Embryonic facial prominence (tissue), 1 donor: ENCODE measurements around the gene CIRBP.
"Not testable (repeated sequence)": the region's sequence is repeated elsewhere in the genome, so short reads cannot be mapped to it uniquely, and the experiment has no call there.

Source experiments
- DNase-seq: peaks from one replicate; pipeline ENCODE4 v3.0.0-alpha.2; 2016; ENCODE audit errors: extremely low spot score

CIRBP gene

DNA sequence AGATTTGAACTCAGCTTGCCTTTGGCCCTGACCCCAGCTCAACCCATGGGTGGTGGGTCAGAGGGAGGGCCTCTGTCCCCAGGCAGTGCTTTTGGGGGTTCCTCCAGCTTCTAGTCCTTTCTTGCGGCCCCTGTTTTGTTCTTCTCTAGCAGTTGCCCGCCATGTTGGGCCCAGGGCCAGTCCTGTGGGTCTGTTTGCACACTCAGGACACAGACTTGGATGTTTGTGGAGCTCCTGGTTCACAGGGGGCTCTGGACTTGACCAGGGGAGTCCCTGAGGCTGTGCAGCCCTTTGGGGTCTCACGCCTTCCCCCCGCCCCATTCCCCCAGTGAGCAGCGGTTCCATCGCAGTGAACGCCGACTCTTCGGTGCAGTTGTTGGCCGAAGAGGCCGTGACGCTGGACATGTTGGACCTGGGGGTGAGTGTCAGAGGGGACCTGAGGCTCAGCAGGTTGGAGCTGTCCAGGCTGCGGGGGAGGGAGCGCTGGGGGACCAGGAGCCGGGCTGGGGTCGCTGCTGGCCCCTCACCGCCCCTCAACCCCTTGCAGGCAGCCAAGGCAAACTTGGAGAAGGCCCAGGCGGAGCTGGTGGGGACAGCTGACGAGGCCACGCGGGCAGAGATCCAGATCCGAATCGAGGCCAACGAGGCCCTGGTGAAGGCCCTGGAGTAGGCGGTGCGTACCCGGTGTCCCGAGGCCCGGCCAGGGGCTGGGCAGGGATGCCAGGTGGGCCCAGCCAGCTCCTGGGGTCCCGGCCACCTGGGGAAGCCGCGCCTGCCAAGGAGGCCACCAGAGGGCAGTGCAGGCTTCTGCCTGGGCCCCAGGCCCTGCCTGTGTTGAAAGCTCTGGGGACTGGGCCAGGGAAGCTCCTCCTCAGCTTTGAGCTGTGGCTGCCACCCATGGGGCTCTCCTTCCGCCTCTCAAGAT is 25.1 kb upstream of the CIRBP start:
- DNase-seq, result no peak

DNA sequence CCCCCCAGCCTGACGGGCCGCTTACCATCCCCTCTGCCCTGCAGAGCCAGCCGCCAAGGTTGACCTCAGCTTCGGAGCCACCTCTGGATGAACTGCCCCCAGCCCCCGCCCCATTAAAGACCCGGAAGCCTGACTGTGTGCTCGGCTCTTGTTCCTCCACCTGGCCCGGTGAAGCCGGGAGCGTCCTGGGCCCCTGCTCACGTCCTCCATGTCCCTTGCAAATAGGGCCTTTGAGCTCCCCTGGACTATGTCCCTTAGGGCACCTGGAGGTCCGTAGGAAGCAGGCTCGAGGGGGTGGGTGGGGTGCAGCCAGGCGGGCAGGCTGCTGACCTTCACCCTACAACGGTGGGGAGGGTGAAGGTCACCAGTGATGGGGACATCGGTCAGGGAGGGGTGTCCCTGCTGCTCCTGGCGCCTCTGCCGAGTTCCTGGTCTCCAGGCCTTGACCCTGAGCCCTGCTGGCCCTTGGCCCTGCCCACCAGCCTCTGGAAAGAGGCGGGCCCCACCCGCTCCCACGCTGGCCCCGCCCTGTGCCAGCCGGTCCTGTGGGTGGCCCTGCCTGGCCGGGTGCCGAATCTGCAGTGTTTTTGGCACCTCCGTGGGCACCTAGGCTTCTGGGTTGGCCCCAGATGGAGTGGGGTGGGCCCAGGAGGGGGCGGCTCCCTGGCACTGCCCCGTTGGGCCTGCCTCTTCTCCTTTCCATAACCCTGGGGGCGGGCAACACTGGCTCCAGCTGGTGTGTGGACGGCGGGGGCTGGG is 24.3 kb upstream of the CIRBP start:
- DNase-seq, result no peak

DNA sequence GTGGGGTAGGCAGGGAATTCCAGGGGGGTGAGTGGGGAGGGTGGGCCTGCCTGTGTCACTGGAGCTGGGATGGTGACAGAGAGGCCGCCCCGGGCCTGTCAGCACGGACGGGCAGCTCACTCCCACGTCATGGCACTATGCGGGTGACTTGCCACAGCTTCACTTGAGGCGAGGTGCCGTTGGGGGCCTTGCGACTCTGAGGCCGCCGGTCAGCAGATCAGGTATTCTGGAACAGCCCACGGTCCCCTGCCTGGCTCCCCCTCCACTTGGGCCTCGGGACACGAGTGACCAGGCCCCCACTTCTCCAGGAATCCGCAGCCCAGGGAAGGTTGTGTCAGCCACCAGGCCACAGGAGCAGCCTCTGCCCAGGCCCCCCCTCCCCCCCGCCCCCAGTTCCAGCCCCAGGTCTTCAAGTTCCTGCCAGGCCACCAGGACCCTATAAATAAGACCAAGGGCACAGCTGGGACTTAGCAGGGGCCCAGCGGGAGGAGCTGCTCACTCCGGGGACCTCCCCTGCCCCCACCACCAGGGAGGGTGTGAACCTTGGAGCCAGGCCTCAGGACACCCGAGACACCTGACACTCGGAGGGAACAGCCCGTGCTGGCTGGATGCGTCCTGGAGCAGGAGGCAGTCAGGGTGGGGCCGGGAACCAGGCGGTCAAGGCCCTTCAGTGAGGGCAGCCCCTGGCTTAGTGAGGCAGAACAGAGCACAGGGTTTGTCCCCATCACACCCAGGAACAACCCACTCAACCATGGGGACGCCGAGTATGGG is 23.5 kb upstream of the CIRBP start:
- DNase-seq, result no peak

DNA sequence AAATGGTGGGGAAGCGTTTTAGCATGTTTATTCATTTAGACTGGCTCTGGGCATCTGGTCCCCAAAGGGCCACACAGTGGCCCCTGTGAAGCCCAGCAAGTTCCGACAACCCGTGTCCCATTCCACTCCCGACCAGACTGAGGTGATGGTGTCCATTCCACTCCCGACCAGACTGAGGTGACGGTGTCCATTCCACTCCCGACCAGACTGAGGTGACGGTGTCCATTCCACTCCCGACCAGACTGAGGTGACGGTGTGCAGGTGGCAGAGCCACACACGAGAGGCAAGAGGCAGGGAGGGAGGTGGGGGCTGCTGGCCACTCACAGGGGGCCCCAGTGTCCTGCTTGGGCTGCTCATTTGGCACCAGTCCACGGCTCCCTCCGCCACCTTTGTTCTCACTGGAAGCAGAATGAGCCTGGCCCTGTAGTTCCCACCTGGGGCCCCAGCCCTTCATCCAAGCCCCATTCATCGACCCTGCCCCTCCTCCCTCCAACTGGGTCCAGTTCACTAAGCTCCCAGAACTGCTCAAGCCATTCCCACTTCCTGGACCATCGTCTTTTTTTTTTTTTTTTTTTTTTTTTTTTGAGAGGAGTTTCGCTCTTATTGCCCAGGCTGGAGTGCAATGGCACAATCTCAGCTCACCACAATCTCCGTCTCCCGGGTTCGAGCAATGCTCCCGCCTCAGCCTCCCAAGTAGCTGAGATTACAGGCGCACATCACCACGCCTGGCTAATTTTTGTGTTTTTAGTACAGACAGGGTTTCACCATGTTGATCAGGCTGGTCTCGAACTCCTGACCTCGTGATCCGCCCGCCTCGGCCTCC is 22.7 kb upstream of the CIRBP start:
- not testable (repeated sequence) for DNase-seq

DNA sequence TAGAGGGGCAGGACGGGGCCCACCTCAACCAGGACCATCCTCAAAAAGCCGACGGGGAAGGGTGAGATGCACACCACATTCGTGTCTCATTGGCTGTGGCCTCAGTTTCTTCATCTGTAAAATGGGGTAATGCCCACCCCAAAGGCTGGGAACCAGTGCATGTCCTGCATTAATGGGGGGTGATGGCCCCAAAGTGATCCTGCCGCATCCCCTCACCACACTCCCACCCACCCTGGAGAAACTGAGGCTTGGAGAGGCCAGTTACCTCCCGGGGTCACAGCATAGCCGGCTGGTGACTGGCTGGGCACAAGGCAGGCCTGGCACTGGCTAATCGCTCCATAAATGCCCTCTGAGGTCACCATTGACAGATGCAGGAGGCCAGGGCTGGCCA is 21.4 kb upstream of the CIRBP start:
- no peak for DNase-seq

DNA sequence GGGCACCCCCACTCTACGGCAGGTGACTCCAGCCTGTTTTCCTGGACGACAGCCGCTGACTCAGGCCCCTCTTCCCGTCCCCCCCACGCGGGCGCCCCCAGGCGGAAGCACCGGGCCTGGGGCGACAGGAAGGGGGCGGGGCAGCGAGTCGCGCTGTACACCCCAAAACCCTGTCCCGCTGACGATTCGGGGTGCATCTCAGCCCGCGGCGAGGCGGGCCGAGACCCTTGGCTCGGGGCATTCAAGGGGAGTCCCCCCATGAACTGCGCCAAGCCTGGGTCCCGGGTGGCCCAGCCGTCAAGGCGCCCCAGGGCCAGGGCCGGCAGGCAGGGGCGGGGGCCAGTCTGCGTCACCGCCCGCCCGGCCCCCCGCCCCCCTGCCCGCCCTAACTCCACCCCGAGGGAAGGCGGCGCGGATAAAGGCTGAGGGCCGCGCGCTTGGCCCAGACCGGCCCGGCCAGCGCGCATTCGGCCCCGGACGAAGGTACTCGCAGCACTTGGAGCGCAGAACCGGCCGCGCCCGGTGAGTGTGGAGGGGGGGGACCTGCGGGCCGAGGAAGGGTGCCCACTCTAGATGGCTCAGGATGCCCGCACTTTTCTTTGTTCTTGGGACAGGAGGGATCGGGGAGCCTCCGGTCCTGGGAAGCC is 20.9 kb upstream of the CIRBP start, which contains the start of gene MIDN:
Gene MIDN (plus strand): TSS at position 445 of the 647 bp plus-strand sequence. CDS start 1,714 bp downstream, outside the sequence.
- no peak for DNase-seq

DNA sequence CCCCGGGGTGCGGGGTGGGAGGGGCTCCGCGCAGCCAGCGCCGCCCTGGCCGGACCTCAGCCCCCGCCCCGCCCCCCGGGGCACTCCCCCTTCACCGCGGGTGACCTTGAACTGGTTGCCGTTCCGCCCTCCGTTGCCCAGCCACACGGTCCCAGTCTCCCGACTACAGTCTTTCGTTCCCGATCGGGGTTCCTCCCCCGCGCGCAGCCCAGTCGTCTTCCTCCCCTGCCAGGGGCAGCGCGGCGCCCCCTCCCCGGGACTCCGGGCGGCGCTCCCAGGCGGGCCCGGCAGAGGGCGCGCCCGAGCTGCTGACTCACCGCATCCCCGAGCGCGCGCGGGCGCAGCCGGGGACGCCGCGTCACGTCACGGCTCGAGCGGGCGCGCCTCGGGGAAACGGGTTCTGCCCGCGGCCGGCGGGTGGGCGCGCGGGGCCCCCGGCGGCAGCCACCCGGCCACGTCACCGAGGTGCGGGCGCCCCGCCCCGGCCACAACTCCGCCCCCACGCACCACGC is 20.3 kb upstream of the CIRBP start:
- no peak for DNase-seq

DNA sequence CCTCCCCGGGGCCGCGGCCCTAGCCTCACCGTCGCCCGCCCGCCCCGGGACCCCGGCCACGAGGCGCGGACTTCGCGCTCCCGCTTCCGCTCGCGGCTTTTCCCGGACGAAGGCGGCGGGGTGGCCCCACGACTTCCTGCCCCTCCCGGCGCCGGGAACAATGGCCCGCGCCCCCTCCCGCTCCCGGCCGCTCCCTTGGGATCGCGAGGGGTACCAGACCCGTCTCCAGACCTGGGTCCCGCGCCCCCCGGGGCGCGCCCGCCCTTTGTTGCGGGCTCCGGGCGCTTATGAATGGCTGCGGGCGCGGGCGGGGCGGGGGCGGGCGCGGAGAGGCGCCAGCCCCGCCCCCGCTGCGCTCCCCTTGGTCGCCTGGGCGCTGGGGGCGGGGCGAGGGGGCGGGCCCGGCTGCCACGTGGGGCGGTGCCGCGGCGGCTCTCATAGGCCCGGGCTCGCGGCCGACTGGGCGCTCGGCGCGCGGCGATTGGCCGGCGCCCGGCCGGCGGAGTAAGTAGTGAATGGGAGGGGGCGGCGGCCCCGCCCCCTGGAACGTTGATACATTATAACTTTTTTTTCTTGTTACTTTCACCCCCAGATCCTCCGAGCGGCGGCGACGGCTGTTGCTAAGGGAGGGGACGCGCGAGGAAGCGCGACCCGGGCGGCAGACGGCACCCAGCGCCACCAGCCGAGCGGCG is 19.7 kb upstream of the CIRBP start:
- DNase-seq, result peak; percentile 94

DNA sequence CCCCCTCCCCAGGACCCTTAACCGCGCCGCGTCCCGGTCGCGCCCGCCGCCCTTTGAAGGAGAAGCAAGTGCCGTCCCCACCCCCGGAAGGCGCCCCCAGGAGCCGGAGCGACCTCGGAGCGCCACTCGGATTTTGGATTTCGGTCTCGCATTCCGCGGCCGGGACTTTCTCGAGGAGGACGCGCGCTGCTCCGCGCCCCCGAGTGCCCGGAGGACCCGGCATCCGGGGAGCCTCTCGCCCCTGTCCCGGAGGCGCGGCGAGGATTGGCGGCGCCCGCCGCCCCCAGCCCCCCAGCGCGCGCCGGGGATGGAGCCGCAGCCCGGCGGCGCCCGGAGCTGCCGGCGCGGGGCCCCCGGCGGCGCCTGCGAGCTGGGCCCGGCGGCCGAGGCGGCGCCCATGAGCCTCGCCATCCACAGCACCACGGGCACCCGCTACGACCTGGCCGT is 19.1 kb upstream of the CIRBP start:
- no peak for DNase-seq

DNA sequence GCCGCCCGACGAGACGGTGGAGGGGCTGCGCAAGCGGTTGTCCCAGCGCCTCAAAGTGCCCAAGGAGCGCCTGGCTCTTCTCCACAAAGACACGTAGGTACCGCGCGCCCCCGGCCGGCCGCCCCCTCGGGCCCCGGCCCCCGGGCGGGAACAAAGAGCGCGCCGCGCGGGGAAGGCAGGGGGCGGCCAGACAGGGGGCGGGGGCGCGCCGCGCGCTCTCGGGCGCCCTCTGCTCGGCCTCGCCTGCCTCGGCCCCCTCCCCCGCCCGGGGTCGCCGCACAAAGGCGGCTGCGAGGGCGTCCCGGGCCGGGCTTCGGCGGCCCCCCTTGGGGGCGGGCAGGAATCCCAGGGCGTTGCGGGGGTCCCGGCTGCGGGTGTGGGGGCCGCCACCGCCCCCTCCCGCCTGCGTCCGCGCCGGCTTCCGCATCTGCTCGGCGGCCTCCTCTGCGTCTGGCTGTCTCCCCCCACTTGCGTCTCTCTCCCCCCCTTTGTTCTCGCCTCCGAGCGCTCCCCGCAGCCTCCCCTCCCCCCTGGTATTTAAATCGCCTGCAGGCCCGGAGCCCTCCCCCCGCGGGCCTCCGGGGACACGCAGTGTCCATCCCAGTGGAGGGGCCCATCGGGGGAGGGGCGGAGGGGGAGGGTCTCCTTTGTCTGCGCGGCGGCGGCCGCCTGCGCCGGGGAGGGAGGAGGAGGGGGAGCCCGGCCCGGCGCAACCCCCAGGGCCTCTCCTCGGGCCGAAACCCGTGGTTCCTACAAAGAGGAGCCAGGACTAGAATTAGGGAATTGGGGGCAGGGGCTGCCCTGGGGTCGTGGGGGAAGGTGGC is 18.5 kb upstream of the CIRBP start:
- DNase-seq, result no peak

DNA sequence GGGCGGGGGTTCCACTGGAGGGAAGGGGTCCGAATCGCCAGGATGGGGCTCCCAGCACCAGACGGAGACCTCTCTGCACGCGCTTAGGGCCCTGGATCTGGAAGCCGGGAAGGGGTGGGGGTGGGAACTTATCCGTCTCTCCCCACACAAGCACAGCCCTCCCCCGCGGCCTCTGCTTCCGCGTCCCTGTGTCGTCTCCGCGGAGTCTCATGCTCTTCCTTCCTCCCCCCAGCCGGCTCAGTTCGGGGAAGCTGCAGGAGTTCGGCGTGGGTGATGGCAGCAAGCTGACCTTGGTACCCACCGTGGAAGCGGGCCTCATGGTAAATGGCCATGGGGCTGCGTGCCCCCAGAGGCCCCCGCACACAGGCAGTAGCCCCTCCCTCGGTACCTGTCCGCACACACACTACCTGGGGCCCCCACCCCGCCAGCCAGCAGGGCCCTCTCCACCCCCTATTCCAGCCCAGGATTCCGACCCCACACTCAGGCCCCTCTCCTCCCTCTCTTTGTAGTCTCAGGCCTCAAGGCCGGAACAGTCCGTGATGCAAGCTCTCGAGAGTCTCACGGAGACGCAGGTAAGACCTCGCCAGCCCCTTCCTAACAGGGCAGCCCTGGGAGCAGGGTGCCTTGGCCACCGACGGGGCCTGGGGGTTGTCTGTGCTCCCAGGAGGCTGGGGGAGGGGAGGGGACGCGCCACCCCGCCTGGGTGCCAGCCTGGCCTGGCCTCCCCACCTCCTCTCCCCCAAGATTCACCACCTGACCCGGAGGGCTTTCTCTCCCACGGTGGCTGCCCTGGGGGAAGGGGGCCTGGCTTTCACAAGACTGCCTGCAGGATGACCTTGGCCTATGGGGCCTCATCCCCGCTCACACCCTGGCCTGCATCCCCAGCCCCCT is 17.6 kb upstream of the CIRBP start:
- DNase-seq, result no peak

DNA sequence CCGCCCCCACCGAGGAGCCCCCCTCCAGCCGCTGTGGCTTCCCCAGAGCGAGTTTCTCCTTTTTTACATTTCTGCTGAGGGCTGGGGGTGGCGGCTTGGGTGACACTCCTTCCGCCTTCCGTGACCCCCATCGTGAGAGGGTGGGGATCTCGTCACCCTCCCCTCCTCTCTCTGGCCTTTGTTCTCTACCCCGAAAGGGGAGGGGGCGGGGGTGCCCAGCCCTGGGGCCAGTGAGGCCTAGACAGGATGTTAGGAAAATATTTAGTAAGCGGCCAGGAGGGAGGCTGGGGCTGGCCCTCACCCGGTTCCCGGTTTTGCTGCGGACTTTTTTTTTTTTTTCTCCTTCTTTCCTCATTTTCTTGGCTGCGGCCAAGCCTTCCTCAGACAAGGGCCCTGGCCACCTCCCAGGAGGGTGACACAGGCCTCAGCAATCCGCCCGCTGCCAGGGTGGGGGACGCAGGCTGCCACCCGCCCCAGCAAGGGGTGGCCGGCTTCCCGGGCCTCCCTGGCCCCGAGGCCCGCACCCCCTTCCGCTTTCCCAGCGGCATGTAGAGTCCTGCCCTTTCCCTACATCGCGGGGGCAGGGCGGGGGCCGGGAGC is 16.8 kb upstream of the CIRBP start:
- DNase-seq, result no peak

DNA sequence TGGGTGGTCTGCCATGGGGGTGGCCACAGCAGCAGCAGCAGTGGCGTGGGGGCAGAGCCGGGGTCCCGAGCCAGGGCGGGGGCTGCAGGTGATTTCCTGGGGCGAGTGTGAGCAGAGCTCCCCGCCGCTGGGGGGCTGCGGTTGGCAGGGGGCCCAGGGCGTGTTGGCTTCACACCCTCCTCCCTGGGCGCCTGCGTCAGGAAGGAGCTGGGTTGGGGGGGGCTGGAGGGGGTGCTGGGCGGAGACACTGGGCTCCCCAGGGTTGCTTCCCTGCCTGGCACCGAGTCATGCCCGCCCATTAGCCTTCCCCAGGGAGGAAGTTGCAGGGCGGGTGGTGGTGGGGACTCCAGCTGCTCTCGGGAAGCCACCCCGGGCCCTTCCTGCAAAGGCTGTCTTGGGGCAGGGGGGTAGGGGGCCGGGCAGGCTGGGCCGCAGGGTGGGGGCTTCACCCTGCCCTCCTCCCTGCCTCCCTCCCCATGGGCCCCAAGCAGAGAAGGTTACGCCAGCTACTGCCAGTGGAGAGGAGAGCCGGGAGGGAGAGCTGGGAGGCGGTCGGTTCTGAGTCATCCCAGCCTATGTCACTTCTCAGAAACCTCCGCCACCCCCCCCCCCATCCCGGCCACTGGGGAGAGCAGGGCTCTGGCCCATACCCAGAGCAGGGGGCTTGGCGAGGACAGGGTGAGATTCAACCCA is 16.2 kb upstream of the CIRBP start:
- no peak for DNase-seq

DNA sequence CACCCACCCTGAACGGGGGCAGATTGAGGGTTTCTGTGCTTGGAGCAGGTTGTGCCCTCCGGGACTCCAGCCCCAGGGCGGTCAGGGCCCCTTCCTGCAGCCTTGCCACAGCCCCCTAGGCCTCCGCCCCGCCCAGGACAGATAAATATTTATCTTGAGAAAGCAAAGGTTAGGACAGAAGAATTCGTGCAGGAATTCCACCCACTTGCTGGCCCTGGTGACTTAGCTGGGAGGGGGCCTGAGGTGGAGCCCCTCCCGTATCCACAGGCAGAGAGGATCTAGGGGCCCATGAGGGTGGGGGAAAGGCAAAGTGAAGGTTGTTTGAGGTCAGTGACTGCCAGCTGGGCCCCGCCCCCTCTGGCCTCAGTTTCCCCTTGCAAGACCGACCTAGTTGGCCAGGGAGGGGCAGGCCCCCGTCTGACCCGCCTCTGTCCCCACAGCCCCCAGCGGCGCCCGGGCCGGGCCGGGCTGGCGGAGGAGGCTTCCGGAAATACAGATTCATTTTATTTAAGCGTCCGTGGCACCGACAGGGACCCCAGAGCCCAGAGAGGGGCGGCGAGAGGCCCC is 15.5 kb upstream of the CIRBP start:
- no peak for DNase-seq

DNA sequence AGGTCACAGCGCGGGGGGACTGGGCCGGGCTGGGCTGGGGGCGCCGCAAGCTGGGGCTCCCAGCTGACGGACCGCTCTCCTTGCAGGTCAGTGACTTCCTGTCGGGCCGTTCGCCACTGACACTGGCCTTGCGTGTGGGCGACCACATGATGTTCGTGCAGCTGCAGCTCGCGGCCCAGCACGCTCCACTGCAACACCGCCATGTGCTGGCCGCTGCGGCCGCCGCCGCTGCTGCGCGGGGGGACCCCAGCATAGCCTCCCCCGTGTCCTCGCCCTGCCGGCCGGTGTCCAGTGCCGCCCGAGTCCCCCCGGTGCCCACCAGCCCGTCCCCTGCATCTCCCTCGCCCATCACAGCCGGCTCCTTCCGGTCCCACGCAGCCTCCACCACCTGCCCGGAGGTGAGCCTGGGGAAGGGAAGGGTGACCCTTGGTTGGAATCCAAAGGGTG is 15.0 kb upstream of the CIRBP start:
- no peak for DNase-seq

DNA sequence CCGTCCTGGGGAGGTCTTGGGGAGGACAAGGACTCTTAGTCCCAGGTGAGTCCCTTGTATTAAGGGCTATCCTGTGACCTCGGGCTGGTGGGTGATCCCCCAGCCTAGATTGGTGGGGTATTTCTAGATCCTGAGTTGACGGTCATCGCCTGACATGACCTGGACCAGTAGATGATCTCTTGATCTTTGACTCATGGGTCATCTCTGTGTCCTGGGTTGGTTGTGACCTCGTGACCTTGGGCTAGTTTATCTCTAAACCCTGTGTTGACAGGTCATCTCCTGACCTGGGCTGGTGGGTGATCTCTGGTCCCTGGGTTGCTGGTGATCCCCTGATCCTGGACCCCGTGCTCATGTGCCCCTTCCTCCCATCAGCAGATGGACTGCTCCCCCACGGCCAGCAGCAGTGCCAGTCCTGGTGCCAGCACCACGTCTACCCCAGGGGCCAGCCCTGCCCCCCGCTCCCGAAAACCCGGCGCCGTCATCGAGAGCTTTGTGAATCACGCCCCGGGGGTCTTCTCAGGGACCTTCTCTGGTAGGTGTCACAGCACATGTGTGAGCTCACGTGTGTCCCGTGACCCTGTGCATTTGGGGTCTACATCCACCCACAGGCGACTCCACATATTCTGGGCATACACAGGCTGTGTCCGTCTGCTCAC is 14.5 kb upstream of the CIRBP start:
- DNase-seq, result no peak
